CD4-positive, alpha-beta T cell treated with Interleukin-1 beta for 1 hour (primary cell): ENCODE results near the gene DMRTA1.
"Not testable (repeated sequence)": the region's sequence is repeated elsewhere in the genome, so short reads cannot be mapped to it uniquely, and the experiment has no call there.

Source experiments
- DNase-seq, 2 donors: peaks; one replicate each; pipeline ENCODE4 v3.0.0-alpha.2; 2020 to 2022

Gene DMRTA1

DNA sequence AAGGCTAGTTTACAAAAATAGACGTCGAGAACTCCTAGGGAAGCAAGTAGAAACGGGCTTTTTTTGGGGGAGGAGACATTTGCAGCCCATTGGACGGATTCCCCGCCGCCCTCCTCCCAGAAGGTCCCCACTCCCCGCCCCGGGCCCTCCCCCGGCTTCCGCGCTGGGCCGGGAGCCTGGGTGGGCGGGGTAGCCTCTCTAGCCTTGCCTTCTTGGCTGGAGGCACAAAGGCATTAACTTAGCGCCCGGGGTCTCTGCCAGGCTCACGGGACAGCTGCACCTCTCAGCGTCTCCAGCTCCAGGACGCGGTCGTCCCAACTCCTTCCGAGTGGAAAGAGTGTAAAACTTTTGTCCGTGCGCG is at the start of gene DMRTA1:
DMRTA1 (plus strand) TSS at position 236 of the 361 bp plus-strand sequence. CDS start 242 bp downstream, outside the sequence.
- DNase-seq = peak in 1 of 2 donors; percentile 7

GRCh38 chr9:22401671-22402070 is 45.0 kb upstream of the DMRTA1 start:
- DNase-seq = no peak

- no peak for DNase-seq
Observed at GRCh38 chr9:22405869-22406659, 40.6 kb upstream of the DMRTA1 start.

DNA sequence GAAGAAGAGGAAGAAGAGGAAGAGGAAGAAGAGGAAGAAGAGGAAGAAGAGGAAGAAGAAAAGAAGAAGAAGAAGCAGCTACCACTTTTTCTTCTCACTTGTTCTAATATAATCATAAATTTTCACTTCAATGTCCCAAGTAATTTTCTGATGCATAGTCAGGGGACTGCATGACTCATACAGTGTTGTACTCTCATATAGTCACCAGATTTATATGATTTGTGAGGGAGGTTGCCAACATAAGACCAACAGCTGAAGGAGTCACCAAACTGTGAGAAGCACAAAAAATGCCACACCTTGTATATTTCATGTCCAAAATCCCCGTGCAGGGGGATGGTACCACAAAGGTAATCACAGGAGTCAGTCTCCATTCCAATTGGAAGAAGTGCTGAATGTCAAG is 32.7 kb upstream of the DMRTA1 start:
- no peak for DNase-seq

DNA sequence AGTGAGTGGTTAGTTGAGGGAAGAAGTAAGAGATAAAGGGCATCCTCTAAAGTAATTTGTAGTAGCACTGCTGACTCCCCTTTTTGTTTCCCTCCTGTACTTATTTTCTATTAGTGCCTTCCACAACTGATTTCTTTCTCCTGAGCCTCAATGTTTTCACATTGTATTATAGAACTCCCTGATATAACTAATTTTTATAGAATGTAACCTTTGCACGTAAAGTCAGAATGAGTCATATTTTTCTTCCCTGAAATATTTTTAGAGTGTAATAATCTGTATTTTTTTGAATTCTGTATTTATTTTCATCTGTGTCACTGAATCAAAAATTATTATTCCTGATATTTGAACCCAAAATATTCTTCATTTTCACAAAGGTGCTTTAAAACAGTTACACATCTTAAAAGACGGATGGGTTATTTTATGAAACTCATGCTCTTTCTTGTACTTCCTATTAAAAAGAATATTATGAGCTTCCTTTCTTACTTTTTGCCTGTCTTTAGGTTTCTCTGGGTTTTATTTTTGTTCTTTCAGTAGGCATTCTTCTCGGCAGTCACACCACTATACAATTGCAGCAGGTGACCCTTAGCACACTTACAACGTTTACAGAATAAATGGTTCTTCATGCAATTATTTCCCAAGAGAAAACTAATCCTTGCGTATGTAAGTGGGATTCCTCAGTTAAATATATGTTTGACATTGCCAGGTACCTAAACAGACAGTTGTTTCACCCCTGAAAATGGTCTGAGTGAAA is 30.5 kb upstream of the DMRTA1 start:
- DNase-seq = no peak

DNA sequence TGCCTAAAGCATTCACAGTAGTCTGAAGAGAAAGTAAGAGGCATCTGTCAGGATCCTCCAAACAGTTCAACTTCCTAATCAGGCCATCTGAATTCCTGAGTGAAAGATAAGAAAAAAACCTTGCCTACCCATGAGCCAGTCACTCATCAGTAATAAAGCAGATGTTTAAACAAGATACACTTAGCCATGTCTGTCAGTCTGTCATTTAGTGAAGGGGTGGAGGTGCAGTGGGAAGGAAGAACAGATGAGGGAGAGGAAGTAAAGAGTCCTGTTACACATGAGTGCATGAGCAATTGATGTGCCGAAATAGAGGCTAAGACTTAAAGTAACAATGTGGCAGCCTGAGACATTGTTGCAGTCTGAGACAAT is 29.9 kb upstream of the DMRTA1 start:
- DNase-seq = no peak

- DNase-seq = no peak
Observed at GRCh38 chr9:22423566-22423965, 23.1 kb upstream of the DMRTA1 start.

DNA sequence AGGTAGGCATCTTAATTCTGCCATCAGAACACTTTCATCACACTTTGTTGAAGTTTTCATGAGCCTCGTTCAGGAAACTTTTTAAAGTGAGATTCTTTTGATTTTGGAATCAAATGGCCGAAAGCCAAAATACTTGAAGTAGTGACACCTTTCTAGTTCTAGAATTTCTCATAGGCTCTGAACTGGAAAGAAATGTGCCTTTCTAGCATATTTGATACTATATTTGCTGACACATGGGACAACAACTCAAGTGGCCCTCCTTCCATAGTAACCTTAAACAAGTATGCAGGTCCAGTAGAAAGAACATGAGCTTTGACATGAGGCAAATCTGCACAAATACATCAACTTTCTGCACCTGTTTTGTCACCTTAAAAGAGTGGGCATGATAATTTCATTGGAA is 22.0 kb upstream of the DMRTA1 start:
- DNase-seq = no peak

GRCh38 chr9:22425551-22425950 is 21.1 kb upstream of the DMRTA1 start:
- DNase-seq = no peak

DNA sequence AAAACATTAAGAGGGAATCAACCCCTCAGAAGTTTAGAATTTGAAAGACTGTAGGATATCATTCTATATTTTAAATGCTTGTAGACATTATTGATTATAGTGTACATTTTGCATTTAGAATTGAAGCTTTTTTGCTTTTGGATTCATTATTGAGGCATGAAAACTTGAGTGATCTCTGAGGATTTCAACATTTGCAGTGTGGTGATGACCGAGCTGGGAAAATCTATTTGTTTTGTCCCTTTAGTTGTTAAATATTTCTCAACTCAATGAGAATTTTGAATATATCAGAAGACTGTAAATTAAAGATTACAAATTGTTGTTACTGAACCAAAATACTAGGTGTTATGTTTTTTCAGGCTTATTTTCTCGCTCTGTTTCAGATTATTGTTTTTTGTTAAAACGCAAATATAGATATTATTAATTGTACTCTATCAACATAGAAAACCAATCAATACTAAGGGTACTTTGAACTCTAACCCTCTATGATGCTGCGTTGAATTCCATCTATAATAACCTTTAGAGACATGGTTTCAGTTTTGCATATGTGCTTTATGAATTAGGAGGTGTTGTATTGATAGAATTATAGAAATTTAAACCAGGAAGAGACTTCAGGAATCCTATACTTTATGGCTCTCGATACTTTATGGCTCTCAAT is 19.3 kb upstream of the DMRTA1 start:
- no peak for DNase-seq

DNA sequence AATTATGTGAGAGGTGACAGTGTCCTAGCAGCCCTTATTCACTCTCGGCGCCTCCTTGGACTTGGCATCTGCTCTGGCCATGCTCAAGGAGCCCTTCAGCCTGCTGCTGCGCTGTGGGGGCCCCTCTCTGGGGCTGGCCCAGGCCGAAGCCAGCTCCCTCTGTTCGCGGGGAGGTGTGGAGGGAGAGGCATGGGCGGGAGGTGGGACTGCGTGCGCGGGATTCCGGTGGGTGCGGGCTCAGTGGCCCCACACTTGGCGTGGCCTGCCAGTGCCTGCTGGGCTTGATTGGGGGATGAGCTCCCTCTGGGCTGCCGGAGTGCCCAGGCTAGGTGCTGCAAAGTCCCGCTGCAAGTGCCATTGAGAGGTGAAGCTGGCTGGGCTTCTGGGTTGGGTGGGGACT is 12.9 kb upstream of the DMRTA1 start:
- DNase-seq = no peak

DNA sequence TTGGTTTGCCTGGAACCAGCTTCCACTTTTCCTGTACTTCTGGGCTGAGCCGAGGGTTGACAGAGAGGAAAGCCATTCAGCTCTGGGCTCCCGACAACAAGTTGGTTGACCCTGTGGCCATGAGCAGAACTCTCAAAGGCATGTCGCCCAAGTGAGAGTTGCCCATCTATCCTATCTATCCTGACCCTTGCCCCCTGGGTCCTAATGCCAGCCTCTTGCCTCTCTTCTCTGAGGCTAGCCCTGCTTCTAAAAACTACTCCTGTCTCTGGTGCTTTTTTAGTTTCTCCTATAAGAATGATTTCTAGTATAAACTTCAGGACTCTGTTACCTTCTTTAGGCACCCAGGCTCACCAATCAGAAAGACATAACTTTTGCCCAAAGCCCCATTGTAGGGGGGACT is 11.4 kb upstream of the DMRTA1 start:
- not testable (repeated sequence) for DNase-seq

DNA sequence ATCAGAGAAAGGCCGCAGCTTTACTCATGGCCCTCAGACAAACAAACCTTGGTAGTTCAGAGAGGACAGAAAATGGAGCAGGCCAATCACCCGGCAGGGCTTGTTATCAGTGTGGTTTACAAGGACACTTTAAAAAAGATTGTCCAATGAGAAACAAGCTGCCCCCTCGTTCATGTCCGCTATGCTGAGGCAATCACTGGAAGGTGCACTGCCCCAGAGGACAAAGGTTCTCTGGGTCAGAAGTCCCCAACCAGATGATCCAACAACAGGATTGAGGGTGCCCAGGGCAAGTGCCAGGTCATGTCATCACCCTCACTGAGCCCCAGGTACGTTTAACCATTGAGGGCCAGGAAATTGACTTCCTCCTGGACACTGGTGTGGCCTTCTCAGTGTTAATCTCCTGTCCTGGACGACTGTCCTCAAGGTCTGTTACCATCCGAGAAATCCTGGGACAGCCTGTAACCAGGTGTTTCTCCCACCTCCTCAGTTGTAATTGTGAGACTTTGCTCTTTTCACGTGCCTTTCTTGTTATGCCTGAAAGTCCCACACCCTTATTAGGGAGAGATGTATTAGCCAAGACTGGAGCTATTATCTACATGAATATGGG is 9.1 kb upstream of the DMRTA1 start:
- DNase-seq = not testable (repeated sequence)

- DNase-seq = no peak
Observed at GRCh38 chr9:22440841-22441240, 5.8 kb upstream of the DMRTA1 start.

- DNase-seq = peak; percentile 11 to 32
Observed at GRCh38 chr9:22446950-22447617, 460 bp downstream of the DMRTA1 start.

- DNase-seq = no peak
Observed at GRCh38 chr9:22447618-22448305, 1.1 kb downstream of the DMRTA1 start.

- DNase-seq = no peak
Observed at GRCh38 chr9:22449719-22450118, 3.1 kb downstream of the DMRTA1 start.

GRCh38 chr9:22452415-22453010 is 5.9 kb downstream of the DMRTA1 start:
- peak; percentile 19 to 49 for DNase-seq

GRCh38 chr9:22454016-22454415 is 7.4 kb downstream of the DMRTA1 start:
- no peak for DNase-seq

GRCh38 chr9:22455181-22455580 is 8.6 kb downstream of the DMRTA1 start:
- DNase-seq = no peak

GRCh38 chr9:22457448-22457847 is 10.8 kb downstream of the DMRTA1 start:
- no peak for DNase-seq

- DNase-seq = no peak
Observed at GRCh38 chr9:22463205-22463604, 16.6 kb downstream of the DMRTA1 start.
